ENCODE results near the gene NIPBL. TPM values are rescaled to one million over a fixed set of nuclear protein-coding genes. Genes with fewer than 3 reads are reported as not detected.
A peak's percentile ranks its signal among the peaks of the same experiment; 100 is the strongest.

Gene NIPBL
- total RNA-seq, 2 experiments from 2014 or later = 108 to 120 TPM

DNA sequence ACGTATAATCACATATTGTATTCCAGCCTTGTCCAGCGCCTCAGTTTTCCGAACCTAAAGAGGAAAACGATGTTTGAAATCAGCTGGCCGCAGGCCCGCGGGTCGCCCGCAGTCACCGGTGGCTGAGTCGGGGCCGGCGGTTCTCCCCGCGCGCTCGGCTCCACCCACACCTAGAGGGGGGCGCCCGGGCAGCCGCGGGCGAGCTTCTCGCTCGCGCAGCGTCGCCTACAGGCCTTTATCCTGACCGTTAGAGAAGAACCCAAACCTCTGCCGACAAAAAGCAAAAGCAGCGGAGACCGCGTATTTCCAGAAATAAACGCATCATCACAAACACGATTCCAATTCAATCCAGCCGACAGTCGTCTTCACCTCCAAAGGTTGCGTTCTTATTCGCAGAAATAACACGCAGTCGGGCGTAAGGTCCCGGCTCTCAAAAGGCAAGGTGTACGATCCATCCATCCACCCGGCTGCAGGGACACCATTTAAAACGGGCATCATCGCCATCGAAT lies 725 bp upstream of the NIPBL start:
- no peaks in the 10 kb centered on the region for H3K9me3 ChIP-seq (ENCODE audit: control insufficient read depth in 1 of 2, insufficient read depth in 1 of 2, low read length in 2 of 2)
- CTCF ChIA-PET = interaction anchor here (0.6 to 1.8 kb wide), 8 partner anchors 9 to 146 kb away, joined by 3 to 7 read pairs (median 3); no protein-coding TSS in a partner anchor
- peak; percentile 53 to 90 (median 70) for DNase-seq
- peak overlapping the region; percentile 83 to 96 for H3K27ac ChIP-seq (ENCODE audit: low read depth in 1 of 2, low read length in 2 of 2)
- POLR2A ChIA-PET = interaction anchor here (0.6 to 3.0 kb wide), 26 partner anchors 8 to 1961 kb away, joined by 3 to 19 read pairs (median 4); partner anchors contain the start of genes BRIX1, LMBRD2, NADK2 and NUP155
- peaks cover 15% of the 10 kb centered on the region for H3K4me1 ChIP-seq (ENCODE audit: insufficient read depth, low read length)
- no peaks in the 10 kb centered on the region for H3K27me3 ChIP-seq (ENCODE audit: control insufficient read depth in 1 of 2, insufficient read depth in 2 of 2, low read length in 2 of 2)
- peak; percentile 48 for ATAC-seq (ENCODE audit: poor library complexity)
- peak overlapping the region; percentile 91 for H3K27ac Mint-ChIP-seq
- peaks cover 42% of the 10 kb centered on the region for H3K36me3 Mint-ChIP-seq (ENCODE audit: low read depth)
- intact Hi-C loops (cut with DNase I, micrococcal nuclease) = loop anchor here (1.0 to 10.0 kb wide), 7 partner anchors 67 to 1961 kb away; partner anchors contain the start of genes BRIX1 (in 2 of the 2), NUP155 (in 2 of the 2), RAD1 (in 2 of the 2) and LMBRD2 (in 1 of the 2)
- peak; percentile 66 for TF ChIP-seq CTCF (IDR thresholded peaks at IDR 0.05)
- H3K9me3 Mint-ChIP-seq = no peaks in the 10 kb centered on the region
- H3K27me3 Mint-ChIP-seq = no peaks in the 10 kb centered on the region
- peak overlapping the region; percentile 91 for H3K4me3 Mint-ChIP-seq
- H3K36me3 ChIP-seq (ENCODE audit: insufficient read depth, low read length) = no peaks in the 10 kb centered on the region
- peak overlapping the region; percentile 94 for H3K4me3 ChIP-seq (ENCODE audit: low read length)
- peaks cover 56% of the 10 kb centered on the region for H3K4me1 Mint-ChIP-seq (ENCODE audit: low read depth)

DNA sequence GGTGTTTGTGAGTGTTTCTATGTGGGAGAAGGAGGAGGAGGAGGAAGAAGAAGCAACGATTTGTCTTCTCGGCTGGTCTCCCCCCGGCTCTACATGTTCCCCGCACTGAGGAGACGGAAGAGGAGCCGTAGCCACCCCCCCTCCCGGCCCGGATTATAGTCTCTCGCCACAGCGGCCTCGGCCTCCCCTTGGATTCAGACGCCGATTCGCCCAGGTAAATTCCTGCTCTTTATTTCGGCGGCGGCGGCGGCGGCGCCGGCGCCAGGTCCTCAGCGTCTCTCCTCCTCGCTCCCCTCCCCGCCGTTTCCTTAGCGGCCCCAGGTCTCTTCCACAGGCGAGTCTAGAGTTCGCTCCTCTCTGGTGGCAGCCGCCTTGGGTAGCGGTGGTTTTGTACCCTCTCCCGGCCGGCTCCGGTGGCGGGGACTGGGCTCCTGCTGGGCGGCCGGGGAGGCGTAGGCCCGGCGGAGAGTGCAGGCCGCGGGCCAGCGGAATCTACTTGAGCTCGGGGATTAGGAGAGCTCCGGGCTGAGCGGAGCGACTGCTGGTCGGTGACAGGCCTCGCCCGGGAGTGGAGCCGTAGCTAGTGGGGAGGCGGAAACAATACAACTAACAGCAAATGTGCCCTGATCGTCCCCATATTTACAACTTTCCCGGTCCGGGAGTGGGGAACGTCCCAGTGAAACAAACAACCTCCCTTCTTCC lies 547 bp downstream of the NIPBL start:
- Mint-ChIP-seq H3K27me3 (no peaks in the 10 kb centered on the region), H3K4me1 (ENCODE audit: low read depth) (peaks cover 62% of the 10 kb centered on the region), H3K27ac (peak overlapping the region; percentile 91), H3K36me3 (ENCODE audit: low read depth) (peaks cover 42% of the 10 kb centered on the region), H3K4me3 (peak overlapping the region; percentile 91), H3K9me3 (no peaks in the 10 kb centered on the region)
- Histone ChIP-seq H3K27me3 (ENCODE audit: control insufficient read depth in 1 of 2, insufficient read depth in 2 of 2, low read length in 2 of 2) (no peaks in the 10 kb centered on the region), H3K9me3 (ENCODE audit: control insufficient read depth in 1 of 2, insufficient read depth in 1 of 2, low read length in 2 of 2) (no peaks in the 10 kb centered on the region), H3K36me3 (ENCODE audit: insufficient read depth, low read length) (no peaks in the 10 kb centered on the region), H3K4me1 (ENCODE audit: insufficient read depth, low read length) (peaks cover 15% of the 10 kb centered on the region), H3K4me3 (ENCODE audit: low read length) (peak overlapping the region; percentile 94), H3K27ac (ENCODE audit: low read depth in 1 of 2, low read length in 2 of 2) (peak overlapping the region; percentile 98 to 99)
- intact Hi-C loops (cut with DNase I, micrococcal nuclease) = loop anchor here (1.0 to 10.0 kb wide), 7 partner anchors 66 to 1962 kb away; partner anchors contain the start of genes BRIX1 (in 2 of the 2), NUP155 (in 2 of the 2), RAD1 (in 2 of the 2) and LMBRD2 (in 1 of the 2)
- no peak for TF ChIP-seq CTCF (IDR thresholded peaks at IDR 0.05)
- CTCF ChIA-PET = interaction anchor here (1.2 to 1.5 kb wide), 2 partner anchors 67 to 131 kb away, joined by 3 read pairs; no protein-coding TSS in a partner anchor
- peak; percentile 15 for ATAC-seq (ENCODE audit: poor library complexity)
- POLR2A ChIA-PET = interaction anchor here (0.7 to 3.0 kb wide), 19 partner anchors 9 to 1023 kb away, joined by 3 to 19 read pairs (median 5); partner anchors contain the start of genes LMBRD2, NUP155 and SKP2
- peak in 13 of 14 experiments; percentile 28 to 80 (median 54) for DNase-seq

GRCh38 chr5:36877667-36878391 lies 1.3 kb downstream of the NIPBL start:
- ATAC-seq (ENCODE audit: poor library complexity) = peak; percentile 21
- peak overlapping the region; percentile 91 for H3K27ac Mint-ChIP-seq
- no peaks in the 10 kb centered on the region for H3K27me3 Mint-ChIP-seq
- ChIA-PET POLR2A (interaction anchor here (0.8 to 3.0 kb wide), 10 partner anchors 8 to 1024 kb away, joined by 3 to 19 read pairs (median 9); partner anchors contain the start of genes LMBRD2, NUP155 and SKP2), CTCF (interaction anchor here (1.2 to 1.5 kb wide), 2 partner anchors 67 to 130 kb away, joined by 3 read pairs; no protein-coding TSS in a partner anchor)
- no peaks in the 10 kb centered on the region for H3K9me3 ChIP-seq (ENCODE audit: control insufficient read depth in 1 of 2, insufficient read depth in 1 of 2, low read length in 2 of 2)
- H3K4me3 Mint-ChIP-seq = peak overlapping the region; percentile 91
- no peaks in the 10 kb centered on the region for H3K9me3 Mint-ChIP-seq
- H3K4me1 Mint-ChIP-seq (ENCODE audit: low read depth) = peaks cover 62% of the 10 kb centered on the region
- intact Hi-C loops (cut with DNase I, micrococcal nuclease) = loop anchor here (2.0 to 10.0 kb wide), 6 partner anchors 65 to 1963 kb away; partner anchors contain the start of genes BRIX1 (in 2 of the 2), NUP155 (in 2 of the 2), RAD1 (in 2 of the 2) and LMBRD2 (in 1 of the 2)
- H3K36me3 ChIP-seq (ENCODE audit: insufficient read depth, low read length) = no peaks in the 10 kb centered on the region
- peaks cover 36% of the 10 kb centered on the region for H3K36me3 Mint-ChIP-seq (ENCODE audit: low read depth)
- H3K27me3 ChIP-seq (ENCODE audit: control insufficient read depth in 1 of 2, insufficient read depth in 2 of 2, low read length in 2 of 2) = no peaks in the 10 kb centered on the region
- H3K4me3 ChIP-seq (ENCODE audit: low read length) = peak overlapping the region; percentile 94
- H3K4me1 ChIP-seq (ENCODE audit: insufficient read depth, low read length) = peaks cover 15% of the 10 kb centered on the region
- TF ChIP-seq CTCF (IDR thresholded peaks at IDR 0.05) = no peak
- H3K27ac ChIP-seq (ENCODE audit: low read depth in 1 of 2, low read length in 2 of 2) = peak overlapping the region; percentile 98 to 99
- DNase-seq = peak in 4 of 14 experiments; percentile 11 to 73 (median 70)
